ENCODE results near the gene MCF2L2. TPM values are rescaled to one million over a fixed set of nuclear protein-coding genes. Genes with fewer than 3 reads are reported as not detected.

MCF2L2 gene
- total RNA-seq, 1 donor from 2014 or later, result 0.62 TPM

- intact Hi-C loops (cut with DNase I), result no loop called here
- Histone ChIP-seq H3K4me3 (no peak overlapping the region), H3K27me3 (ENCODE audit: low read depth) (no peaks in the 10 kb centered on the region), H3K36me3 (peaks cover 23% of the 10 kb centered on the region), H3K4me1 (no peaks in the 10 kb centered on the region), H3K9me3 (no peaks in the 10 kb centered on the region), H3K27ac (no peak overlapping the region)
- no peak for DNase-seq
- no peak for ATAC-seq
- no peak for TF ChIP-seq CTCF (IDR thresholded peaks at IDR 0.05)
Measured at GRCh38 chr3:183455089-183455488, 26.7 kb upstream of the MCF2L2 start.

GRCh38 chr3:183454064-183454463 is 25.6 kb upstream of the MCF2L2 start:
- no peak for TF ChIP-seq CTCF (IDR thresholded peaks at IDR 0.05)
- H3K9me3 ChIP-seq, result no peaks in the 10 kb centered on the region
- no peak for DNase-seq
- no peaks in the 10 kb centered on the region for H3K27me3 ChIP-seq (ENCODE audit: low read depth)
- peaks cover 6% of the 10 kb centered on the region for H3K4me1 ChIP-seq
- no peak overlapping the region for H3K27ac ChIP-seq
- ATAC-seq, result no peak
- H3K36me3 ChIP-seq, result peaks cover 23% of the 10 kb centered on the region
- H3K4me3 ChIP-seq, result no peak overlapping the region
- intact Hi-C loops (cut with DNase I), result no loop called here

GRCh38 chr3:183449791-183450190 is 21.4 kb upstream of the MCF2L2 start:
- Histone ChIP-seq H3K36me3 (peaks cover 16% of the 10 kb centered on the region), H3K27me3 (ENCODE audit: low read depth) (no peaks in the 10 kb centered on the region), H3K9me3 (no peaks in the 10 kb centered on the region), H3K4me1 (peaks cover 17% of the 10 kb centered on the region), H3K27ac (no peak overlapping the region), H3K4me3 (no peak overlapping the region)
- no peak for TF ChIP-seq CTCF (IDR thresholded peaks at IDR 0.05)
- DNase-seq (no peak), ATAC-seq (no peak)
- intact Hi-C loops (cut with DNase I), result no loop called here

GRCh38 chr3:183449391-183449790 is 21.0 kb upstream of the MCF2L2 start:
- Histone ChIP-seq H3K9me3 (no peaks in the 10 kb centered on the region), H3K27me3 (ENCODE audit: low read depth) (no peaks in the 10 kb centered on the region), H3K27ac (no peak overlapping the region), H3K36me3 (peaks cover 12% of the 10 kb centered on the region), H3K4me3 (no peak overlapping the region), H3K4me1 (peaks cover 17% of the 10 kb centered on the region)
- no peak for ATAC-seq
- DNase-seq, result no peak
- no peak for TF ChIP-seq CTCF (IDR thresholded peaks at IDR 0.05)
- intact Hi-C loops (cut with DNase I), result no loop called here

GRCh38 chr3:183448369-183449128 is 20.1 kb upstream of the MCF2L2 start:
- intact Hi-C loops (cut with DNase I), result no loop called here
- Histone ChIP-seq H3K36me3 (peaks cover 9% of the 10 kb centered on the region), H3K27ac (no peak overlapping the region), H3K27me3 (ENCODE audit: low read depth) (no peaks in the 10 kb centered on the region), H3K9me3 (peaks cover 6% of the 10 kb centered on the region), H3K4me1 (peaks cover 17% of the 10 kb centered on the region), H3K4me3 (peak overlapping the region; percentile 76)
- DNase-seq (no peak), ATAC-seq (no peak)
- TF ChIP-seq CTCF (IDR thresholded peaks at IDR 0.05), result no peak
